ENCODE measurements around the gene KIRREL3. TPM values are rescaled to one million over a fixed set of nuclear protein-coding genes. Genes with fewer than 3 reads are reported as not detected.
A peak's percentile ranks its signal among the peaks of the same experiment; 100 is the strongest.

KIRREL3 gene
- total RNA-seq, 1 donor from 2014 or later: not detected

DNA sequence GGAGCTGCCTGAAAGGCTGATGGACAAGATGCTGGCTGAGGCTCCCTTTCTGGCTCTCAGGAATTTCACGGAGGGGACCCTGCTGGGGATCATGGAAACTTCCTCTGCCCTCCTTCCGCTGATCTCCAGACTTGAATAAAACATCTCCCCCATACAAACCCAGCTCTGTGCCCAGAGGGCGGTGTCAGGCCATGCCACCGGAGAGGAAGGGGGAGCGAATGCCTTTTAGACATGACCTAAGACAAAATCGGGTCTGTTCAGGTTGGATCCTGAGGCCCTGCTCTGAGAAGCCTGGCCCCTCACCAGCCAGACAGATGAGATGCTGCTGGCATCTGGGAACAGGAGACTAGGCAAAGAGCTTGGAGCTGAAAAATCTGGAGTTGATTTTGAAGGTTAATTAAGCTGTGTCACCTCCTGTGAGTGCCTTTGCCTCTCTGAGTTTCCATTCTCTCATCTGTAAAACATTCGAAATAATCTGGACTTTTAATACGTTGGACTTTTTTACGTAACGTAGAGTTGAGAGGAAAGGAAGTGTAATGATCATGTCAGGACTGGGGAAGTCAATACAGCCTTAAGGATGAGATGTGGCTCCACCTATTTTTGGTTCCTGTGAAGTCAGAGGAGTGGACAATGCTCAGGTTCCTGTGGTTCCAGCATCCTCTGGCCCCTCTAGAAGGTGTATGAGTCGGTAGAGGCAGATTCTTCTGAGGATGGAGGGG lies 481.4 kb downstream of the KIRREL3 start:
- intact Hi-C loops (cut with DNase I): no loop called here
- DNase-seq (peak; percentile 41), ATAC-seq (no peak)
- TF ChIP-seq, protein P1, sequence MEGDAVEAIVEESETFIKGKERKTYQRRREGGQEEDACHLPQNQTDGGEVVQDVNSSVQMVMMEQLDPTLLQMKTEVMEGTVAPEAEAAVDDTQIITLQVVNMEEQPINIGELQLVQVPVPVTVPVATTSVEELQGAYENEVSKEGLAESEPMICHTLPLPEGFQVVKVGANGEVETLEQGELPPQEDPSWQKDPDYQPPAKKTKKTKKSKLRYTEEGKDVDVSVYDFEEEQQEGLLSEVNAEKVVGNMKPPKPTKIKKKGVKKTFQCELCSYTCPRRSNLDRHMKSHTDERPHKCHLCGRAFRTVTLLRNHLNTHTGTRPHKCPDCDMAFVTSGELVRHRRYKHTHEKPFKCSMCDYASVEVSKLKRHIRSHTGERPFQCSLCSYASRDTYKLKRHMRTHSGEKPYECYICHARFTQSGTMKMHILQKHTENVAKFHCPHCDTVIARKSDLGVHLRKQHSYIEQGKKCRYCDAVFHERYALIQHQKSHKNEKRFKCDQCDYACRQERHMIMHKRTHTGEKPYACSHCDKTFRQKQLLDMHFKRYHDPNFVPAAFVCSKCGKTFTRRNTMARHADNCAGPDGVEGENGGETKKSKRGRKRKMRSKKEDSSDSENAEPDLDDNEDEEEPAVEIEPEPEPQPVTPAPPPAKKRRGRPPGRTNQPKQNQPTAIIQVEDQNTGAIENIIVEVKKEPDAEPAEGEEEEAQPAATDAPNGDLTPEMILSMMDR (IDR thresholded peaks at IDR 0.05): no peak
- H3K9me3 ChIP-seq: no peaks in the 10 kb centered on the region
- no peaks in the 10 kb centered on the region for H3K4me1 ChIP-seq
- H3K27me3 ChIP-seq: no peaks in the 10 kb centered on the region
- H3K4me3 ChIP-seq: no peak overlapping the region
- H3K36me3 ChIP-seq: no peaks in the 10 kb centered on the region
- H3K27ac ChIP-seq: no peak overlapping the region

DNA sequence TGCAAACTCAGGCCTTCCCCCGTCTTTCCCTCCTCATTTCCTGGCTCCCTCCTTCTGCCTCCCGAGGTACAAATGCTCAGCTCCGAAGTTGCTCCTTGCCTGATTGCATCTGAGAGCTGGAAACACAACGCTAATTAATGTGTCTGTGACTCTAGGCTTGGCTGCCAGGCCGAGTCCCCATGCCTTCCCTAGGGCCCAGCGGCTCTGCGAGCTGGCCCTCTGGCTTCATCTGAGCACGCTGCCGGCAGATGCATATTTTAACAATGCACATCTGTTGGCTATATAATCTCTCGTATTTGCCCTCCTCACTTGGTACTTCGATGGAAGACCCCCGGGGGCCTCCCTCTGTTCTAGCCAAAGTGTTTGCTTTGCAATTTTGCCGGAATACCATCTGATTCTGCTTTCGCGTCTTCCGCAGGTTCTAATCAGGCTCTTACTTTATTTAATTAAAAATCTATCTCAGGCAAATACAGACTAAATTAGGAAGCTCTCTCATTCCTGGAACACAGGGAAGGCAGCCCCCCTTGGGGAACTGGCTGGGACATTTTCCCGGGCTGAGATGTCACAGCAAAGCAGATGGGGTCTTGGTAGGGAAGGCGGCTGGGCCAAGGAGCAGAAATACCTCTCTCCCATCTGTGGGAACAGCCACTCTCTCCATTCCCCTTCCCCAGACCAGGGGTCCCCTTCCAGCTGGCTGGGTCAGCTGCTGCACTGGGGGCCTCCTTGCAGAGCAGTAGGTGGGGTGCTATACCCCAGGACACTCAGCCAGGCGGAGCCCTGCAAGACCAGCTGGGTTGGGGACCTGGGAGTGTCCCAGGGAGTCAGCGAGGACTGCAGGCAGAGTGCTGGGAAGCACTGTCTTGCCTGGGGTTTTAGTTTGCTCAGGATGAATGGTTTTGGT lies 482.2 kb downstream of the KIRREL3 start:
- TF ChIP-seq, protein P1 (IDR thresholded peaks at IDR 0.05): no peak

DNA sequence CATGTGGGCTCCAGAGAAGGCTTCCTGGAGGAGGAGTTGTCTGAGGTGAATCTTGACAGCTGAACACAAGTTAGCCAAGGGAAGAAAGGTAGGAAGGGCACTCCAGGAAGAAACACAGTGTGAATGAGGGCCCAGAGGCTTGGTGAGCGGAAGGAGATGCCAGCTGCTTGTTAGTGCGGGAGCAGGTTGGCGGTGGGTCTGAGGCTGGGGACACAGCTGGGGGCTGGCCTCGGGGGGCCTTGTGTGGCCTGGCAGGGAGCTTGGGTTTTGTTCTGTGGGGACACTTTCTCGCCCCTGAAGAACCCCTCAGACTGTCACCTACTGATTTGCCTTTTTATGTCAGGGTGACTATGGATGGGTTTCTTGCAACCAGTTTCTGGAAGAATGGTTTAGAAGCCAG lies 485.1 kb downstream of the KIRREL3 start:
- intact Hi-C loops (cut with DNase I): no loop called here
- Histone ChIP-seq H3K27me3 (no peaks in the 10 kb centered on the region), H3K36me3 (no peaks in the 10 kb centered on the region), H3K27ac (no peak overlapping the region), H3K4me1 (no peaks in the 10 kb centered on the region), H3K9me3 (no peaks in the 10 kb centered on the region), H3K4me3 (no peak overlapping the region)
- TF ChIP-seq, protein P1 (IDR thresholded peaks at IDR 0.05): no peak
- no peak for ATAC-seq
- peak; percentile 30 for DNase-seq

More for the DNA sequence above, 482.2 kb downstream of the KIRREL3 start:
- Histone ChIP-seq H3K4me3 (no peak overlapping the region), H3K27ac (no peak overlapping the region), H3K27me3 (no peaks in the 10 kb centered on the region), H3K36me3 (no peaks in the 10 kb centered on the region), H3K4me1 (no peaks in the 10 kb centered on the region), H3K9me3 (no peaks in the 10 kb centered on the region)
- DNase-seq: peak; percentile 46
- ATAC-seq: no peak
- intact Hi-C loops (cut with DNase I): no loop called here

DNA sequence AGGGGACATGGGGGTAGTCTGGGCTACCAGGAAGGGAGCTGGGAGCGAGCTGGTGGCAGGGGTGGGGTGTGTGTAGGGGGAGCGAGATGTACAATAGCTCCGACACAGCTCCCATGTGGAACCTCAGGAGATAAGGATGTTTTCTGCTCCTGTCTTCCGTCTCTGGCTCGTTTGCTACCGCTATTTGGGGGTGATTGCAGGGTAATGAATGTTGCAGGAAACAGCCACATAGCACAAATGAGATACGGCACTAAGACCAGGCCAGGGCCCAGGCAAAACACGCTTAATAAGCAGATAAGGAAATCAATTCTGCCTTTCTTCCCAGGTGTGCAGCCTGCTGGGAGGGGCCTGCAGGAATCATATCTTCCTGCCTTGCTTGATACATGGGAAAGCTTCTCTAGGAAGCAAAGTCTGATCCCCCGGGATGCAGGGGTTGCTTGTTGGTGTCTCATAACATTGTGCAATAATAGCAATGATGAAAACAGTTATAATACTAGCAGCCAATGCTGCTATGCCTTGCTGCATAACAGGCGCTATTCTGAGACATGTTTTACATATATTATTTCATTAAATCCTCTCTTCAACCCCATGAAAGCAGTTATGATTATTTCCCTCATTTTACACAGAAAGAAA lies 486.4 kb downstream of the KIRREL3 start:
- Histone ChIP-seq H3K9me3 (no peaks in the 10 kb centered on the region), H3K4me3 (no peak overlapping the region), H3K27ac (no peak overlapping the region), H3K27me3 (no peaks in the 10 kb centered on the region), H3K4me1 (no peaks in the 10 kb centered on the region), H3K36me3 (no peaks in the 10 kb centered on the region)
- TF ChIP-seq, protein P1 (IDR thresholded peaks at IDR 0.05): no peak
- DNase-seq (peak; percentile 41), ATAC-seq (no peak)
- intact Hi-C loops (cut with DNase I): no loop called here

DNA sequence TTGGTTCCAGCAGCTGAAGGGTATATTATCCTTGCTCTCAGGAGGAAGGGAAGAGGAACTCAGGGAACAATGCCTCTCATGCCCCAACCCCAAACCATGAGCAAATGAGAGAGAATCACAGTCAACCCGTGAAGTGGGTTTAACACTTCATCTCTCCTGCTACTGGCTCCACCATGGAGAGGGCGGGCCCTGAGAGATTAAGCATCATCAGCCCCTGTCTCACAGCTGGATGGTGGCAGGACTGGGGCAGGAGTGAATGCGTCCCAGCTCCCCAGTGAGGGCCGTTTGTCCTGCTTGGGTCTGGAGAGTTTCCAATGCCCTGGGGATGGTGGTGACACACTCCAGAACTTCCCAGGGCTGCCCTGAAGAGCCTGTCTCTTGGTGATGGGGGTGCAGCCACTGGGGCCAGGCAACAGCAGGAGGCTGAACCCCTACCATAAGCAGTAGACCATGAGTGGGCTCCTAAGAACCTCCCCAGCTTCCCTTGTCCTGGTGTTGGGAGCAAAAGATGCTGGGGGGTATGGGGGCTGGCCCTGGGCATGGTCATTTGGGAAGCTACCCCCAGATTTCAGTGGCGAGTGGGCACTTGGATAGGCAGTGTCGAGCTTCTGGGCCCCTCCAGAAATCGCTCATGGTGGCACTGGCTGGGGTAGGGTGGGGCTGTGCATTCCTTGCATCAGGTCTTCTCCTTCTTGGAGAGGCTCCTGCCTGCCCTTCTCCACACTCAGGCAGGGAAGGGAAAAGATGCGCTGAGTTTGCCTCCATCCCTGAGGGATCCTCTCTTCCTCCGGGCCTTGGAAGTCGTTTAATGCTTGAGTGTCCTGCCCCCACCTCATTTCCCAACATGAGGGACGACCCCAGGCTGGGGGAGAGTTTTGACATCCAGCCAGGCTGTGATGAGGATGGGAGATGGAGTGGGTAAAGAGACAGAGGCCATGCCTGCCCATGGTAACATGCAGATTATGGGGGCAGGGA lies 487.5 kb downstream of the KIRREL3 start:
- intact Hi-C loops (cut with DNase I): no loop called here
- Histone ChIP-seq H3K27me3 (no peaks in the 10 kb centered on the region), H3K9me3 (no peaks in the 10 kb centered on the region), H3K27ac (no peak overlapping the region), H3K36me3 (no peaks in the 10 kb centered on the region), H3K4me3 (no peak overlapping the region), H3K4me1 (no peaks in the 10 kb centered on the region)
- ATAC-seq (no peak), DNase-seq (peak; percentile 40)
- TF ChIP-seq, protein P1 (IDR thresholded peaks at IDR 0.05): no peak
